ENCODE measurements around the gene PRKN.
A peak's percentile ranks its signal among the peaks of the same experiment; 100 is the strongest.

The PRKN gene

GRCh38 chr6:161389756-161390155 lies 1337.8 kb downstream of the PRKN start:
- no peak for DNase-seq

- DNase-seq: no peak
Measured at GRCh38 chr6:161383951-161384350, 1343.6 kb downstream of the PRKN start.

- no peak for DNase-seq
Measured at GRCh38 chr6:161379834-161380582, 1347.6 kb downstream of the PRKN start.

GRCh38 chr6:161378115-161378514 lies 1349.5 kb downstream of the PRKN start:
- no peak for DNase-seq

GRCh38 chr6:161377116-161377515 lies 1350.5 kb downstream of the PRKN start:
- no peak for DNase-seq

- DNase-seq: no peak
Measured at GRCh38 chr6:161376367-161376766, 1351.2 kb downstream of the PRKN start.

GRCh38 chr6:161374971-161375873 lies 1352.3 kb downstream of the PRKN start:
- no peak for DNase-seq

- peak; percentile 50 for DNase-seq
Measured at GRCh38 chr6:161373905-161374451, 1353.6 kb downstream of the PRKN start.

- no peak for DNase-seq
Measured at GRCh38 chr6:161372422-161372793, 1355.2 kb downstream of the PRKN start.

- peak; percentile 66 for DNase-seq
Measured at GRCh38 chr6:161370880-161371279, 1356.7 kb downstream of the PRKN start.

- DNase-seq: no peak
Measured at GRCh38 chr6:161369339-161369738, 1358.2 kb downstream of the PRKN start.

- DNase-seq: no peak
Measured at GRCh38 chr6:161368514-161368913, 1359.1 kb downstream of the PRKN start.

- DNase-seq: no peak
Measured at GRCh38 chr6:161367472-161367871, 1360.1 kb downstream of the PRKN start.

- DNase-seq: no peak
Measured at GRCh38 chr6:161366301-161366923, 1361.2 kb downstream of the PRKN start.

GRCh38 chr6:161365633-161366032 lies 1361.9 kb downstream of the PRKN start:
- DNase-seq: no peak

- no peak for DNase-seq
Measured at GRCh38 chr6:161363286-161363685, 1364.3 kb downstream of the PRKN start.

GRCh38 chr6:161362266-161362665 lies 1365.3 kb downstream of the PRKN start:
- no peak for DNase-seq

GRCh38 chr6:161361529-161361928 lies 1366.0 kb downstream of the PRKN start:
- DNase-seq: no peak

GRCh38 chr6:161360520-161360919 lies 1367.0 kb downstream of the PRKN start:
- no peak for DNase-seq

GRCh38 chr6:161359618-161359945 lies 1368.0 kb downstream of the PRKN start:
- DNase-seq: no peak

- DNase-seq: no peak
Measured at GRCh38 chr6:161356167-161356854, 1371.3 kb downstream of the PRKN start.

- DNase-seq: no peak
Measured at GRCh38 chr6:161355696-161356095, 1371.9 kb downstream of the PRKN start.

GRCh38 chr6:161354956-161355355 lies 1372.6 kb downstream of the PRKN start:
- DNase-seq: no peak

All from activated gamma-delta T cell treated with Interleukin-2 at 50 U/mL for 16 hours (primary cell).